Smooth muscle cell of the umbilical artery (primary cell): ENCODE data around the gene TUBGCP3. TPM values are rescaled to one million over a fixed set of nuclear protein-coding genes. Genes with fewer than 3 reads are reported as not detected.

ENCODE experiments used
- total RNA-seq: library from RNA; depleted of rRNA; stranded (reverse); fragments of >200 nt; gene quantifications from 2 replicates; pipeline ENCODE4 v1.2.3, GENCODE V29; 2014

Gene TUBGCP3
- 13.1 and 23.6 TPM in 2 replicates for total RNA-seq

GRCh38 chr13:112587764-112588489 lies at the start of gene TUBGCP3:
Gene TUBGCP3, minus strand, starts transcription at chr13:112588153. Its CDS starts 173 bp downstream, at chr13:112587980.

Other genes with a start within 250 kb of the TUBGCP3 start
- not detected in 2 replicates for gene SPACA7, start 211.8 kb downstream of the TUBGCP3 start, total RNA-seq
- gene ATP11A, start 101.9 kb upstream of the TUBGCP3 start, total RNA-seq: 14.0 and 23.1 TPM in 2 replicates